ENCODE data around the gene SIRT2. TPM values are rescaled to one million over a fixed set of nuclear protein-coding genes. Genes with fewer than 3 reads are reported as not detected.

SIRT2 gene
- total RNA-seq, 4 donors from 2014 or later, result 90.4 to 100 (median 96.2) TPM

DNA sequence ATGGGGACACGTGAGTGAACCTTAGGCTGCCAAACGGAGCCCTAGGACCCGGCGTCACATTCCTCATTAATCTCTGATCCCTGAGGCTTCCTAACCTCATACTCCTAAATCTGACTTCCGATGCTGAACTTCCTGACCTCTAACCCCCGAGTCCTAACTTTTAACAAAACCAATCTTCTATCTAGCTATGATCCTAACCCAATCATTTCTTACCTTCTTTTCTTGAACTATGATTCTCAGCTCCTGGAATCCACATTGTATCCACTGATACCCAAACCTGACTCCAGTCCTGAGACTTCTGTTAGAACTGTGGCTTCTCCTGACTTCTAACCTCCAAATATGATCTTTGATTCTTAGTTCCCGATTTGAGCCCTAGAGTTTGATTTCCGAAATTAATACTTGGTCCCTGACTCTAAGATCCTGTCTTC lies 798 bp upstream of the SIRT2 start:
- Histone ChIP-seq H3K4me1 (peaks cover 36% of the 10 kb centered on the region), H3K9me3 (no peaks in the 10 kb centered on the region), H3K36me3 (peaks cover 6% of the 10 kb centered on the region), H3K4me3 (peak overlapping the region; percentile 94), H3K27ac (peak overlapping the region; percentile 93), H3K27me3 (no peaks in the 10 kb centered on the region)
- WGBS, result 1% methylated on average over 8 of the region's 8 CpGs
- no peak for DNase-seq (ENCODE audit: low spot score in 2 of 2)
- no peak for TF ChIP-seq POLR2A (IDR thresholded peaks at IDR 0.05)
- TF ChIP-seq EP300 (IDR thresholded peaks at IDR 0.05), result no peak
- TF ChIP-seq, protein P1, sequence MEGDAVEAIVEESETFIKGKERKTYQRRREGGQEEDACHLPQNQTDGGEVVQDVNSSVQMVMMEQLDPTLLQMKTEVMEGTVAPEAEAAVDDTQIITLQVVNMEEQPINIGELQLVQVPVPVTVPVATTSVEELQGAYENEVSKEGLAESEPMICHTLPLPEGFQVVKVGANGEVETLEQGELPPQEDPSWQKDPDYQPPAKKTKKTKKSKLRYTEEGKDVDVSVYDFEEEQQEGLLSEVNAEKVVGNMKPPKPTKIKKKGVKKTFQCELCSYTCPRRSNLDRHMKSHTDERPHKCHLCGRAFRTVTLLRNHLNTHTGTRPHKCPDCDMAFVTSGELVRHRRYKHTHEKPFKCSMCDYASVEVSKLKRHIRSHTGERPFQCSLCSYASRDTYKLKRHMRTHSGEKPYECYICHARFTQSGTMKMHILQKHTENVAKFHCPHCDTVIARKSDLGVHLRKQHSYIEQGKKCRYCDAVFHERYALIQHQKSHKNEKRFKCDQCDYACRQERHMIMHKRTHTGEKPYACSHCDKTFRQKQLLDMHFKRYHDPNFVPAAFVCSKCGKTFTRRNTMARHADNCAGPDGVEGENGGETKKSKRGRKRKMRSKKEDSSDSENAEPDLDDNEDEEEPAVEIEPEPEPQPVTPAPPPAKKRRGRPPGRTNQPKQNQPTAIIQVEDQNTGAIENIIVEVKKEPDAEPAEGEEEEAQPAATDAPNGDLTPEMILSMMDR (IDR thresholded peaks at IDR 0.05), result no peak
- TF ChIP-seq POLR2AphosphoS5 (IDR thresholded peaks at IDR 0.05), result no peak

DNA sequence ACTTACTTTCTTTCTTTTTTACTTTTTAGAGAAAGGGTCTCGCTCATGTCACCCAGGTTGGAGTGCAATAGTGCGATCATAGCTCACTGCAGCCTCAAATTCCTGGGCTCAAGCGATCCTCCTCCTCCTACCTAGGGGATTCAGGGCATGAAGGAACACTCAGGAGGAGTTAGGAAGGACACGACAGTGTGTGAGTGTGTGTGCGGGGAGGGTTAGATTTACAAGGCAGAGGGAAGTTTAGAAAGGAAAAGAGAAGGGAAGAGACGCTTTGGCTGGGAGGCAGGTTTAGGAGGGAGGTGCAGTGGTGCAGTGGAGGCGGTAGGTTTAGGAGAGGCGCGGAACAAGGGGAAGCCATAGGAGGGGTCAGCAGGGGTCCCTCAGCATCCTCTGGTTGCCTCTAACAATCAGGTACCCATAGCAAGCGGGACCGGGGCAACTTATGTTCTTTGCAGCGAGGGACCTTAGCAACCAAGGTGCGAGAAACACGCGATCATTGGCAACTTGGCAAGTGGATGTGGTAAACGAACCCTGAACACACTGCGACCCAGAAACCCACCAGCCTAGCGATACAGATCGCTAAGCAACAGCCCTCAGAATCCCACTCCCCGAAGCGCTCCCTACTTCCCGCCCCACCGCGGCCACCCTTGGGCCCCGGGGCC lies 501 bp downstream of the SIRT2 start:
- no peak for TF ChIP-seq POLR2A (IDR thresholded peaks at IDR 0.05)
- TF ChIP-seq POLR2AphosphoS5 (IDR thresholded peaks at IDR 0.05), result no peak
- TF ChIP-seq EP300 (IDR thresholded peaks at IDR 0.05), result no peak
- TF ChIP-seq, protein P1 (IDR thresholded peaks at IDR 0.05), result no peak
- peaks cover 5% of the 10 kb centered on the region for H3K36me3 ChIP-seq
- H3K27ac ChIP-seq, result peak overlapping the region; percentile 61
- no peaks in the 10 kb centered on the region for H3K9me3 ChIP-seq
- peak overlapping the region; percentile 94 for H3K4me3 ChIP-seq
- H3K4me1 ChIP-seq, result peaks cover 39% of the 10 kb centered on the region
- no peak for DNase-seq (ENCODE audit: low spot score in 2 of 2)
- WGBS, result 4% methylated on average over 24 of the region's 25 CpGs
- H3K27me3 ChIP-seq, result no peaks in the 10 kb centered on the region

DNA sequence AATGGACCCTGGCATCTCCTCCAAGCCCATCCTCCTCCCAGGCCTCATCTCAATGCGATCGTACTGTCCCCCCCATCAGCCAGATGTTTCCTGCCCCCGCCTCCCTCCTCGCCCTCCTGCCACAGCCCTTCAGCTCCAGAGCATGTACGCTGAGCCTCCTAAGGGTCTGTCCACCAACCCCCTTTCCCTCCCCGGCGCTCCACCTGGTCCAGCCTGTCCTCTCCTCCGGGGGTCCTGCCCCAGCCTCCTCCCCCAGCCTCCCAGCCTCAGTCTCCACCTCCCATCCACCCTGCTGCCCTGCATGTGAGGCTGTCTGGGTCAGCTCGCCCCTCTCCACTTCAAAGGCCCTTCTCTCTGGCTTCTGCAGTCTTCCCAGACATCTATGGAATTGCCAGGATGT lies 4.5 kb downstream of the SIRT2 start:
- Histone ChIP-seq H3K27ac (no peak overlapping the region), H3K27me3 (no peaks in the 10 kb centered on the region), H3K36me3 (peaks cover 28% of the 10 kb centered on the region), H3K9me3 (no peaks in the 10 kb centered on the region), H3K4me3 (no peak overlapping the region), H3K4me1 (peaks cover 28% of the 10 kb centered on the region)
- TF ChIP-seq POLR2AphosphoS5 (IDR thresholded peaks at IDR 0.05), result no peak
- TF ChIP-seq EP300 (IDR thresholded peaks at IDR 0.05), result no peak
- TF ChIP-seq, protein P1 (IDR thresholded peaks at IDR 0.05), result no peak
- no peak for TF ChIP-seq POLR2A (IDR thresholded peaks at IDR 0.05)
- 67% methylated on average over 9 of the region's 9 CpGs for WGBS
- DNase-seq (ENCODE audit: low spot score in 2 of 2), result no peak

DNA sequence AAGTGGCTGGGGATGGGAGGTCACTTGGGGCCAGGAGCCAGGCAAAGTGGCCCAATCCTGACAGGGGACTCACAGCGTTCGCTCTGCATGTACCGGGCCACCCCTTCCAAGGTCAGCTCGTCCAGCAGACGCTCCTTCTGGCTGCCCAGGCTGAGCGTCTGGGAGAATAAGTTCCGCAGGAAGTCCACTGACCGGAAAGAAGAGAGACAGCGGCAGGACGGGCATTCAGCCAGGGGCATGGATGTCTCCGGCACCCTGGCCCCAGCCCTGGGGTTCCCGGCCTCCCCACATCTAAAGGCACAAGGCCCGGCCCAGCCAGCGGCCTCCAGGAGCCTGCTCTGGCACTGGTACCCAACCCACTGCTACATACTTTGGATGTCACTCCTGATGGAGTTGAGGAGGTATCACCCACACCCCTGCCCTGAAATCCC lies 6.1 kb downstream of the SIRT2 start:
- peaks cover 44% of the 10 kb centered on the region for H3K36me3 ChIP-seq
- H3K4me1 ChIP-seq, result peaks cover 22% of the 10 kb centered on the region
- no peak overlapping the region for H3K27ac ChIP-seq
- H3K27me3 ChIP-seq, result no peaks in the 10 kb centered on the region
- H3K9me3 ChIP-seq, result no peaks in the 10 kb centered on the region
- no peak for DNase-seq (ENCODE audit: low spot score in 2 of 2)
- no peak overlapping the region for H3K4me3 ChIP-seq
- WGBS, result 87% methylated on average over 6 of the region's 14 CpGs
- TF ChIP-seq POLR2AphosphoS5 (IDR thresholded peaks at IDR 0.05) (no peak), POLR2A (IDR thresholded peaks at IDR 0.05) (no peak), EP300 (IDR thresholded peaks at IDR 0.05) (no peak)
- TF ChIP-seq, protein P1 (IDR thresholded peaks at IDR 0.05), result no peak

DNA sequence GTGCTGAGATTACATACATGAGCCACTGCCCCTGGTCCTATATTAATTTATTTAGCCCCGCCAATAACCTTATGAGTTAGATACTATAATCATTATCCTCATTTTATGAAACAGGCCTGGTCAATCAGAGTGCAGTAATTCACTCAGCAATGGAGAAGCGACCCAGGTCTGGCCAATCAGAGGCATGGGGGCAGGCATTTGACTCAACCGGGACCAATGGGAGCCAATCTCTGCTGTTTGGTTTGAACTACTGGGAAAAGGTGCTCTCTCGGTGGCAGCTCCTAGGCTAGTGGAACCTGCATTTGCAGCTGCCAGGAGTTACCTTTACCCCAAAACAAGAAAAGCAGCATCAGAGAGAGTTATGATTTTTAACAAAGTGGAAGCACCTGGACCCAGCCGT lies 6.6 kb downstream of the SIRT2 start:
- TF ChIP-seq POLR2A (IDR thresholded peaks at IDR 0.05) (no peak), POLR2AphosphoS5 (IDR thresholded peaks at IDR 0.05) (no peak)
- TF ChIP-seq, protein P1 (IDR thresholded peaks at IDR 0.05), result no peak
- H3K4me3 ChIP-seq, result no peak overlapping the region
- 77% methylated on average over 5 of the region's 5 CpGs for WGBS
- peaks cover 16% of the 10 kb centered on the region for H3K4me1 ChIP-seq
- no peaks in the 10 kb centered on the region for H3K9me3 ChIP-seq
- no peak for DNase-seq (ENCODE audit: low spot score in 2 of 2)
- no peak overlapping the region for H3K27ac ChIP-seq
- peaks cover 48% of the 10 kb centered on the region for H3K36me3 ChIP-seq
- no peaks in the 10 kb centered on the region for H3K27me3 ChIP-seq
